C4-2B (cell line): Measurements from ENCODE around the gene SERPINA6.

Experiments used
- ZFX ChIP-seq: fragments of 450-650 bp; IDR thresholded peaks from 2 replicates; pipeline ENCODE4 v1.6.1; 2017
- TF ChIP-seq, protein P1 (sequence below): fragments of 450-650 bp; conservative IDR thresholded peaks from 2 replicates; pipeline ENCODE4 v1.5.1; 2017; ENCODE audit warnings: mild to moderate bottlenecking

DNA sequence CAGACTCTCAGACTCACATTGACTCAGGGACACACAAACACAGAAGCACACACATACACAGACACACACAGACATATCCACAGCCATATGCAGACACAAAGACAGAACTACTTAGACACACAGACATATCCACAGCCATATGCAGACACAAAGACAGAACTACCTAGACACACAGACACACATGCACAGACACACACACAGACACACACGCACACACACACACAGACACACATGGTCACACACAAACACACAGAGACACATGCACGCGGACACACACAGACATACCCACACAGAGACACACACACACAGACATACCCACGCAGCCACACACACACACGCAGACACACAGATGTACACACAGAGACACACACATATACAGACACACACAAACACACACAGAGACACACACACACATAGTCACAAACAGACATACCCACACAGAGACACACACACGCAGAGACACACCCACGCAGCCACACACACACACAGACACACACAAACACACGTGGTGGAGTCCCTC lies 39.5 kb upstream of the SERPINA6 start:
- TF ChIP-seq, protein P1, sequence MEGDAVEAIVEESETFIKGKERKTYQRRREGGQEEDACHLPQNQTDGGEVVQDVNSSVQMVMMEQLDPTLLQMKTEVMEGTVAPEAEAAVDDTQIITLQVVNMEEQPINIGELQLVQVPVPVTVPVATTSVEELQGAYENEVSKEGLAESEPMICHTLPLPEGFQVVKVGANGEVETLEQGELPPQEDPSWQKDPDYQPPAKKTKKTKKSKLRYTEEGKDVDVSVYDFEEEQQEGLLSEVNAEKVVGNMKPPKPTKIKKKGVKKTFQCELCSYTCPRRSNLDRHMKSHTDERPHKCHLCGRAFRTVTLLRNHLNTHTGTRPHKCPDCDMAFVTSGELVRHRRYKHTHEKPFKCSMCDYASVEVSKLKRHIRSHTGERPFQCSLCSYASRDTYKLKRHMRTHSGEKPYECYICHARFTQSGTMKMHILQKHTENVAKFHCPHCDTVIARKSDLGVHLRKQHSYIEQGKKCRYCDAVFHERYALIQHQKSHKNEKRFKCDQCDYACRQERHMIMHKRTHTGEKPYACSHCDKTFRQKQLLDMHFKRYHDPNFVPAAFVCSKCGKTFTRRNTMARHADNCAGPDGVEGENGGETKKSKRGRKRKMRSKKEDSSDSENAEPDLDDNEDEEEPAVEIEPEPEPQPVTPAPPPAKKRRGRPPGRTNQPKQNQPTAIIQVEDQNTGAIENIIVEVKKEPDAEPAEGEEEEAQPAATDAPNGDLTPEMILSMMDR = no peak
- no peak for TF ChIP-seq ZFX
